NCI-H226 (cell line): Measurements from ENCODE around the gene FLT3.
"Not testable (repeated sequence)": the region's sequence is repeated elsewhere in the genome, so short reads cannot be mapped to it uniquely, and the experiment has no call there.

Source experiments
- DNase-seq: peaks from one replicate; pipeline ENCODE4 v3.0.0-alpha.2; 2015

The FLT3 gene

DNA sequence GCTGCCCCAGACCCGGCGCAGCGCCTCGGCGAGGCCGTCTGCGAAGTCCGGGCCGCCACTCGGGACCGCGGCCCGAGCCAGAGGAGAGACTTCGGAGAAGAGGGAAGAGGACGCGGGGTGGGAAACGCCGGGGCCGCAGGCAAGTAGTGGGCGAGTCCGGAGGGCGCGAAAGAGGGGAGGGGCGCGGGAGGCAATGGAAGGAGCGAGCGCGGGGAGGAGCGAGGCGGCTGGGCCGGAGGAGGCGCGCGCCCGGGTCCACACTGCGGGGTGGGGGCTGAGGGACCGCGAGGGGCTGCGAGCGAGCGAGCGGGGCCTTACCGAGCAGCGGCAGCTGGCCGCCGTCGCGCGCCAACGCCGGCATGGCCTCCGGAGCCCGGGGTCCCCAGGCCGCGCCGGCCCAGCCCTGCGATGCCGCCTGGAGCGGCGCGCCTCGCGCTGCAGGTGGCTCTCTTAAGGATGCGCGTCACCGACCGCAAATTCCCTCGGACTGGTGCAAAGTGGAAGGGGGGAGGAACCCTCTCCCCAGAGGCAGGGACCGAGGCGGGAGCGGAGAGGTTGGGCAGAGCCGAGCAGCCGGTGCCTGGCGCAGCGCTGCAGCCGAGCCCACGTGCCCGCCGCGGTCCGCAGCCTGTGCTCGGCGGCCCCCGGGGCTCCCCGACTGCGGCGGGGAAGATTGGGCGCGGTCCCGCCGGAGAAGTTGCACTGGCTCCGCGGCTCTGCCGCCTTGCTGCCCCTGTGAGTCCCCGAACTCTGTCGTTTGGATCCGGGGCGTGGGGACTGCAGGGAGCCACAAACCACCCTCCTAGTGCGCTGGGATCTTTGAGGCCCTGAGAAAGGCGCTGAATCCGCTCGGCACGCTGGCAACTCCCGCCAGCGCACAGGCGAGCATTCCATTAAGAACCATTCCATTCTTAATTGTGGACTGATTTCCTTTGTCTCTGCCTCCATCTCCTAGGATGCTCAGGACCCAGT is at the start of gene FLT3:
TSS of gene FLT3 (minus strand) at position 427 of the 972 bp plus-strand sequence. CDS start at position 361, 66 bp downstream.
- DNase-seq, result peak; percentile 79

- peak; percentile 20 for DNase-seq
These were observed 47.1 kb upstream of the FLT3 start for GRCh38 chr13:28147495-28147894.

DNA sequence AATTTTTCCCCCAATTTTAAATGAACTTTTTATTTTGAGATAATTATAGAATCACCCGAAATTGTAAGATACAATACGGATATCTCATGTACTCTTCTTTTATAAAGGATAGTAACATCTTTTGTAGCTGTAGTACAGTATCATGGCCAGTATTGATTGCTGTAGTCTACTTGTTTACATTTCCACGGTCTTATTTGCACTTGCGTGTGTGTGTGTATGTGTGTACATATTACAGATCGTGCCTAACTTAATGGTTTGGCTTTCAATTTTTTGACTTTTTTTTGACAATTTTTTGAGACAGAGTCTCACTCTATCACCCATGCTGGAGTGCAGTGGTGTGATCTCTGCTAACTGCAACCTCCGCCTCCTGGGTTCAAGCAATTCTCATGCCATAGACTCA is 44.7 kb upstream of the FLT3 start:
- DNase-seq, result no peak

- not testable (repeated sequence) for DNase-seq
These were observed 41.2 kb upstream of the FLT3 start for GRCh38 chr13:28141542-28141941.

- DNase-seq, result no peak
These were observed 40.2 kb upstream of the FLT3 start for GRCh38 chr13:28140433-28141125.

DNA sequence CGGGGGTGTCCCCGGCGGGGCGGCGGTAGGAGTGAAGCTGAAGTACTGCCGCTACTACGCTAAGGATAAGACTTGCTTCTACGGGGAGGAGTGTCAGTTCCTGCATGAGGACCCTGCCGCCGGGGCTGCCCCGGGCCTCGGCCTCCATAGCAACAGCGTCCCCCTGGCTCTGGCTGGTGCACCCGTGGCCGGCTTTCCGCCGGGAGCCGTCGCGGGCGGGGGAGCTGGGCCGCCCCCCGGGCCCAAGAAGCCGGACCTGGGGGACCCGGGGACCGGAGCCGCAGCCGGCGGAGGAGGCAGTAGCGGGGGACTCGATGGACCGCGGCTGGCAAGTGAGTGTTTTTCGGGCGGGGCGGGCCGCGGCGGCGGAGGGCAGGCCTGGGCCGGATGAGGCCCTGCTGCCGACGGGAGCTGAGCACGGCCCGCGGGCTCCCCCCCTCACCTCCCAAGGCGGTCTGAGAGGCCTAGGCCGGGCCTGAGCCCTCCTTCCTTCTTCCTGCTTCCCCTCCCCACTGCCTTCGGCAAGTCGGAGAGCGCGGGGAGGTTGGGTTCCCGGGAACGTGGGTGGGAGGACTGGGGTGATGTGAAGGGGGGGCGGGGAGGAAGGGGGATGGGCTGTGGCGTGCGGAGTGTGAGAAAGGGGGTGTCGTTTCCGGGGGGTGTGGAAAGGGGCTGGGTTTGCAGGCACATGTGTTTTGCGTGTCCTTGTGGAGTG is 38.5 kb upstream of the FLT3 start:
- peak; percentile 84 for DNase-seq

DNA sequence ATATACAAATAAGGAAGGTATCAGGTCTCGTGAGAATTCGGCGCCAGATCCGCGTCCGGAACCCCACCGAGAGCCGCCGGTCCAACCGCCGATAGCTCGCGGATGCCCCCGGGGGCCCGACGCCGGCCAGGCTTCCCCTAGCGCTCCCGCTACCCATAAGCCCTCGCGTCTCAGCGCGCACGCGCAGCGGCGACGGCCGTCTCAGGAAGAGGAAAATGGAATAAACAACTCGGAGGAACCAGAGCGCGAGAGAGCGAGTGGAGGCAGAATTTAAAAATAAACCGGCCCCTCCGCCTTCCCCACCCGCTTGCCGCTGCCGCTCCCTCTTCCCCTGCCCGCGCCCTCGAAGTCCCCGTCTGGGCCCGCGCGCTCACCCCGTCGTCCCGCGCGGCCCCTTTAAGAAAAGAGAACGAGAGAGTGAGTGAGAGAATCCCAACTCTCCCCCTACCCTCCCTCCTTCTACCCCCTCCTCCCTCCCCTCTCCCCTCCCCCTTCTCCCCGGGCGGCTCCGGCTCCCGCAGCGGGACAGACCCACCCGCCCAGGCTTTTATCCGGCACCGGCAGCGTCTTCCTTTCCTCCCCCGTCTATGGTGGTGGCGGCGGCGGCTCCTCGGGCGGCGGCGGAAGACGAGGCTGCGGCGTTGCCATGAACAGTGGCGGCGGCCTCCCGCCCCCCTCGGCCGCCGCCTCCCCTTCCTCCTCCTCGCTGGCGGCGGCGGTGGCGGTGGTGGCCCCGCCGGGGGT is 37.8 kb upstream of the FLT3 start, which contains the start of gene PAN3:
TSS of gene PAN3 (plus strand) at position 534 of the 744 bp plus-strand sequence. CDS start at position 647, 113 bp downstream.
- DNase-seq, result peak; percentile 73

DNA sequence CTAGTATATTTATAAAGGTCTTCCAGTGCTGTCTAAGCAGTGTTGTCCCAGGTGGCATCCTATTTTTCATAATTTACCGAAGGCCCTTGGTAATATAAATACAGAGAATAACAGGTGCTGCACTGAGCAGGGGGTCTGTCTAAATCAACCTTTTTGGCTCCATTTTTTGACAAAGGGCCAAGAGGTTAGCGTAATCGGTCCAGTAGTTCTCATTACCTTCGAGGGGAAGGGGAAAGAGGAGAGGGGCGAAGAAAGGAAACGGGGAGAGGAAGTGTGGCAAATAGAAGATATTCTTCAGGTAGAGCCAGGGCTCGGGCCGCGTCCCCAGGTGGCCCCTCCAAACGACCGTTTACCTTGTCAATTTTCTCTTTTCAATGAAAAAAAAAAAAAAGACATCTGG is 37.2 kb upstream of the FLT3 start:
- no peak for DNase-seq

- no peak for DNase-seq
These were observed 36.5 kb upstream of the FLT3 start for GRCh38 chr13:28136916-28137315.

GRCh38 chr13:28131646-28132045 is 31.3 kb upstream of the FLT3 start:
- no peak for DNase-seq

GRCh38 chr13:28129911-28130693 is 29.7 kb upstream of the FLT3 start:
- no peak for DNase-seq

GRCh38 chr13:28128926-28129325 is 28.6 kb upstream of the FLT3 start:
- no peak for DNase-seq

DNA sequence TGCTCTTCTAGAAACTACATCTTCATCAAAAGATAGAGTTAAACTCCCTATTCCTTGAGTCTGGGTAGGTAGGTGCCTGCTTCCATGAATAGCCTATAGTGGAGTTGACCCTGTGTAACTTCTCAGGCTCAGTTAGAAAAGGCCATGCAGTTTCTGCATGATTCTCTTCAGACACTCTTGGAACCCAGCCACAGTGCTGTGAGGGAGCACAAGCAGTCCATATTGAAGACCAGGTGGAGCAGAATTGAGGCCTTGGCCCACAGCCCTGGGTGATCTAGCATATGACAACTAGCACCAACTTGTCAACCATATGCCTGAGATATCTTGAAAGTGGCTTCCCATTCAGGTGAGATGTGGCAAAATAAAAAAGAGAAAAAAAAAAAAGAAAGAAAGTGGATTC is 27.7 kb upstream of the FLT3 start:
- DNase-seq, result no peak

DNA sequence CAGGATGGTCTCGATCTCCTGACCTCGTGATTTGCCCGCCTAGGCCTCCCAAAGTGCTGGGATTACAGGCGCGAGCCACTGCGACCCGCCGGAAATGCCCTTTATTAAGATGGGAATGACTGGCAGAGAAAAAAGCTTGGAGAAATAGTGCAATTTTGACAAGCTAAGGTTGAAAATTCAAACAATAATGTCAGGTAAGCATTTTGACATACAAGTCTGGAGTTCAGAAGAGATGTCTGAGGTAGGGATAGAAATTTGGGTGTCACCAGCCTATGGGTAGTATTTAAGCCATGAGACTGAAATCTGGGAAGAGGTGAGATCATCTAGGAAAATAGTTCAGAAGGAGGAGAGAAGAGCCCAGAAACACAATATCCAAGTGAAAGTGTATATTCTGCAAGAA is 20.8 kb upstream of the FLT3 start:
- DNase-seq, result no peak

GRCh38 chr13:28120317-28120716 is 19.9 kb upstream of the FLT3 start:
- DNase-seq, result no peak

DNA sequence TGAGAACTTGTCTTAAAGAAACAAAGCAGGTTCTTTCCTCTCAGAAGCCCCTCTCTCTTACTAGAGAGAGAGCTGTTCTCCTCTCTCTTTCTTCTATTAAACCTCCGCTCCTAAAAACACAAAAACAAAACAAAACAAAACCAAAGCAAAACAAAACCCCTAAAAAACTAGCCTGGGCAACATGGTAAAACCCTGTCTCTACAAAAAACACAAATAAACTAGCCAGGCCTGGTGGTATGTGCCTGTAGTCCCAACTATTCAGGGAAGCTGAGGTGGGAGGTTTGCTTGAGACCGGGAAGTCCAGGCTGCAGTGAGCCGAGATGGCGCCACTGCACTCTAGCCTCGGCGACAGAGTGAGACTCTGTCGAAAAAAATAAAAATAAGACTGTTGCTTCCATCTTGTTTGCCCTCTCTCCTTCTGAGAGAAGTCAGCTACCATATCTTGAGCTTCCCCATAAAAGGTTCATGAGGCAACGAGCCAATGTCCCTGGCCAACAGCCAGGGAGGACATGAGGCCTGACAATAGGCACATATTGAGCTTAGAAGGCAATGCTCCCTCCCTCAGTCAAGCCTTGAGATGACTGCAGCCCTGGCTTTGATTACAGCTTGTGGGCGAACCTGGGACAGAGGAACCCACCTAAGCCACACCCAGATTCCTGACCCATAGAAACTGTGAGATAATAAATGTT is 17.5 kb upstream of the FLT3 start:
- no peak for DNase-seq

- no peak for DNase-seq
These were observed 16.4 kb upstream of the FLT3 start for GRCh38 chr13:28116736-28117135.

DNA sequence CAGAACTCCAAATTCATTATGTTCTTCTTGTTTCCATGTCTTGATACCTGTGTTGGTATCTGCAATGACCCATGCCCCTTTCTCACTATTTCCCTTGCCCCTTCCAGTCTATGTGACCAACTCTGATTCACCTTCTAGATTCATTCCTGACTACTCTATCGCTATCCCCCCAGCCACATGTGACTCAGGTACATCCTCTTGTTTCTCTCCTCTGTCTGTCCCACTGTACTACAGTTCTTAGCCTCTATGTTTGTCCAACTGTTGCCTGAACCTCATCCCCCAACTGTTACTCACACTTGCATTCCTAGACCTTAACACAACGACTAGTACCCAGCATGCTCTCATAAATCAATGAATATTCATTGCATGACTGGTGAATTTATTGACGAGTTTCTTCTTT is 10.0 kb upstream of the FLT3 start:
- DNase-seq, result no peak

- no peak for DNase-seq
These were observed 6.6 kb upstream of the FLT3 start for GRCh38 chr13:28106976-28107375.

DNA sequence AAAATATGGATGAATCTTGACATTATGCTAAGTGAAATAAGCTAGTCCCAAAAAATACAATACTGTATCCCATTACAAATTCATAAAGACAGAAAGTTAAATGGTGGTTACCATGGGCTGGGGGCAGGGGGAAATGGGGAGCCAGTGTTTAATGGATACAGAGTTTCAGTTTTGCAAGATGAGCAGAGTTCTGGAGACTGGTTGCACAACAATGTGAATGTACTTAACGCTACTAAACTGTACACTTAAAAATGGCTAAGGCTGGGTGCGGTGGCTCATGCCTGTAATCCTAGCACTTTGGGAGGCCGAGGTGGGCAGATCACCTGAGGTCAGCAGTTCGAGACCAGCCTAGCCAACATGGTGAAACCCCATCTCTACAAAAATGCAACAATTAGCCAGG is 1.5 kb upstream of the FLT3 start:
- not testable (repeated sequence) for DNase-seq
